Measurements from ENCODE around the gene GDPD2. TPM values are rescaled to one million over a fixed set of nuclear protein-coding genes. Genes with fewer than 3 reads are reported as not detected.

The GDPD2 gene
- total RNA-seq, 1 donor from 2014 or later, result not detected

- DNase-seq (ENCODE audit: low read depth), result no peak
- H3K36me3 ChIP-seq (ENCODE audit: control insufficient read depth, insufficient read depth, low read length), result no peaks in the 10 kb centered on the region
- H3K4me3 ChIP-seq (ENCODE audit: low read depth, low read length), result no peak overlapping the region
- no peaks in the 10 kb centered on the region for H3K27me3 ChIP-seq (ENCODE audit: control insufficient read depth, insufficient read depth, low read length)
- TF ChIP-seq, protein P1, sequence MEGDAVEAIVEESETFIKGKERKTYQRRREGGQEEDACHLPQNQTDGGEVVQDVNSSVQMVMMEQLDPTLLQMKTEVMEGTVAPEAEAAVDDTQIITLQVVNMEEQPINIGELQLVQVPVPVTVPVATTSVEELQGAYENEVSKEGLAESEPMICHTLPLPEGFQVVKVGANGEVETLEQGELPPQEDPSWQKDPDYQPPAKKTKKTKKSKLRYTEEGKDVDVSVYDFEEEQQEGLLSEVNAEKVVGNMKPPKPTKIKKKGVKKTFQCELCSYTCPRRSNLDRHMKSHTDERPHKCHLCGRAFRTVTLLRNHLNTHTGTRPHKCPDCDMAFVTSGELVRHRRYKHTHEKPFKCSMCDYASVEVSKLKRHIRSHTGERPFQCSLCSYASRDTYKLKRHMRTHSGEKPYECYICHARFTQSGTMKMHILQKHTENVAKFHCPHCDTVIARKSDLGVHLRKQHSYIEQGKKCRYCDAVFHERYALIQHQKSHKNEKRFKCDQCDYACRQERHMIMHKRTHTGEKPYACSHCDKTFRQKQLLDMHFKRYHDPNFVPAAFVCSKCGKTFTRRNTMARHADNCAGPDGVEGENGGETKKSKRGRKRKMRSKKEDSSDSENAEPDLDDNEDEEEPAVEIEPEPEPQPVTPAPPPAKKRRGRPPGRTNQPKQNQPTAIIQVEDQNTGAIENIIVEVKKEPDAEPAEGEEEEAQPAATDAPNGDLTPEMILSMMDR (IDR thresholded peaks at IDR 0.05; ENCODE audit: insufficient read depth, low read length, poor library complexity, severe bottlenecking), result no peak
These were observed 3.5 kb downstream of the GDPD2 start for GRCh38 chrX:70426286-70427278.

DNA sequence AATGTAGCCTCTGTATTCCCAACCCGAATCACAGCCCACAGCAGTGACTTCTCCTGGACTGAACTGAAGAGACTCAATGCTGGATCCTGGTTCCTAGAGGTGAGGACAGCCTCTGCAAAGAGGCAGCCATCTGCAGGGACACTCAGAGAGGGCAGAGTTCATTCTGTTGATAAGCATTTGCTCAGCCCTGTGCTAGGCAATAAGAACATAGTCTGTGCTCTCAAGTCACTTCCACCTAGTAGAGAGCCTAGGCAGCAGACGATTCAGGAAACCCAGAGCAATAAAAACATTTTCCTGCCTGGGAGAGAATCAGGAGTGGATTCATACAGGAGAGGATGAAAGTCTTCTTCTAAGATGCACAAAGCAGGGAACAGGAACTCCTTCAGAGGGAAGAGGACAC is 4.3 kb downstream of the GDPD2 start:
- H3K27me3 ChIP-seq (ENCODE audit: control insufficient read depth, insufficient read depth, low read length), result no peaks in the 10 kb centered on the region
- no peak overlapping the region for H3K4me3 ChIP-seq (ENCODE audit: low read depth, low read length)
- no peaks in the 10 kb centered on the region for H3K36me3 ChIP-seq (ENCODE audit: control insufficient read depth, insufficient read depth, low read length)
- TF ChIP-seq, protein P1 (IDR thresholded peaks at IDR 0.05; ENCODE audit: insufficient read depth, low read length, poor library complexity, severe bottlenecking), result no peak
- no peak for DNase-seq (ENCODE audit: low read depth)

DNA sequence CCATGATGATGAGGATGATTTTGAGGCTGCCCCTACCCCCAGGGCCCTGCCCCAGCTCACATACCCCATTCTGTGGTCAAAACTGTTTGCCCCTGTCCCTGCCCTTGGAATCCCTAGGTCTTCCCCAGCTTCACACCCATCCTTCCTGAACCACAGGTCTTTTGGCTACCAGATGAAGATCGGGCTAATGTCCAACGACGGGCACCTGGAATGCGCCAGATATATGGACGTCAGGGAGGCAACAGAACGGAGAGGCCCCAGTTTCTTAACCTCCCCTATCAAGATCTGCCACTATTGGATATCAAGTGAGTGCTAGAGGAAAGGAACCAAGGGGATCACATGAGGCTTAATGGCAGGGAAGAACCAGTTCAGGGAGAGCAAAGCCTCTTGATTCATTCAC is 6.6 kb downstream of the GDPD2 start:
- Histone ChIP-seq H3K4me3 (ENCODE audit: low read depth, low read length) (no peak overlapping the region), H3K36me3 (ENCODE audit: control insufficient read depth, insufficient read depth, low read length) (no peaks in the 10 kb centered on the region), H3K27me3 (ENCODE audit: control insufficient read depth, insufficient read depth, low read length) (no peaks in the 10 kb centered on the region)
- no peak for DNase-seq (ENCODE audit: low read depth)
- TF ChIP-seq, protein P1 (IDR thresholded peaks at IDR 0.05; ENCODE audit: insufficient read depth, low read length, poor library complexity, severe bottlenecking), result no peak

DNA sequence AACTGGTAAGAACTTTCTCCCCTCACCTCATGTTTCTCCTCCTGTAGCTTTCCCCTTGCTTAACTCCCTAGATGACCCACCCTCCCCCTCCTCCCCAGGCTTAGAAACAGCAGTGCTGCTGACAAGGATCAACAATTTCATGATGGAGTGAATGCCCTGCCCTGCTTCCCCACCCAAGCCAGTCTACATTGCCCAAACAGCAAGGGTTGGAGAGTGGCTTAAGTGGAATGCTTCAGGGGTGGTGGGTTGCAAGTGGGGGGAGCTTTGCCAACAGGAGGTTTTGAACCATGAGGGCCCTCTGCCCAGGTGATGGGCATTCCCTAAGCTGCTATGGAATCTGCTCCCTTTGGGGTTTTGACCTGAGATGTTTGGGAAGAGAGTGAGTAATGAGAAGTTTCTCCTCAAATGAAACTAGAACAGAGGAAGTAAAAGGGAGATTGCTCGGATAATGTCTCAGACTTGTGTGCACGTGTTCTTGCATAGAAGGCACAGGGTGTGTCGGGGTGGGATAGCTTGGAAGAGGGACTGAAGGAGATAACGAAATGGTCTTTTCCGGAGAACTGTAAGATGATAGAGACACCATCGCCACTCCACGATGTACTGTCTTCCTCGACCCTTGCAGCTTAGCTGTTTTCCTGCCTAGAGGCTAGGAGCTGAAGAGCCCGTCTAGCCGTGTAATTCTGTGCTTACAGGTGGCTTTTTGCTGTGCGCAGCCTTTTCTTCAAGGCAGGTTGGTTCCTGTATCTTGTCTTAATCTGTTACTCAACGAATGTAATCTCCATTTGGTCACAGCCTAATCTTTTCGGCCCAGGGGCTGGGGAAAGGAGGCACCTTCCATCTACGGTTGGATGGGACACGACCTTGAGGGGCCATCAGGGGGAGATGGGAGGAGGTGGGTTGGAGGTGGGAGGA is 10.1 kb downstream of the GDPD2 start:
- DNase-seq (ENCODE audit: low read depth), result no peak

DNA sequence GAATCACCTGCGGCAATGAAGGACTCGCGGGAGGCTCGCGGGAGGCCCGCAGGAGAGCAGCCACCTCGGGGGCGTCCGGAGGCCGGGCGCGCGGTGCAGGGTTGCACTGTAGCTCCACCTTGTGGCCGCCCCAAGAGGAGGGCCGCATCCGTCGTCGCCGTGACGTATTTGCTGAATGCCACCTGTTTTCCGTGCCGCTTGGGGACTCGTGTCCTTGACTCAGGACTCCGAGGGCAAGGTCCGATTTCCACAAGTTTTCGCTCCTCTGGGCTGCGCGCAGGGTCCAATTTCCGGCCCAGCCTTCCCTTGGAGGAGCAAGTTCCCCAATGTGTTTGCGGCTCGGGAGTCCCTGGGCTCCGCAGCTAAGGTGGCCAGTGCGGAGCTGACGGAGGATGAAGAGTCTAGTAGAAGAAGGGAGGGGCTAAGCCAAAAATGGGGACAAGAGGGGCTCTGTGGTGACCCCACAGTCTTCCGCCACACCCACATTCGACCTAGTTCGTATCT is 10.8 kb downstream of the GDPD2 start:
- Histone ChIP-seq H3K36me3 (ENCODE audit: control insufficient read depth, insufficient read depth, low read length) (no peaks in the 10 kb centered on the region), H3K27me3 (ENCODE audit: control insufficient read depth, insufficient read depth, low read length) (no peaks in the 10 kb centered on the region), H3K4me3 (ENCODE audit: low read depth, low read length) (peak overlapping the region; percentile 55)
- TF ChIP-seq, protein P1 (IDR thresholded peaks at IDR 0.05; ENCODE audit: insufficient read depth, low read length, poor library complexity, severe bottlenecking), result peak; percentile 68
- DNase-seq (ENCODE audit: low read depth), result no peak

More for the DNA sequence above, 10.1 kb downstream of the GDPD2 start:
- Histone ChIP-seq H3K4me3 (ENCODE audit: low read depth, low read length) (peak overlapping the region; percentile 55), H3K36me3 (ENCODE audit: control insufficient read depth, insufficient read depth, low read length) (no peaks in the 10 kb centered on the region), H3K27me3 (ENCODE audit: control insufficient read depth, insufficient read depth, low read length) (no peaks in the 10 kb centered on the region)
- TF ChIP-seq, protein P1 (IDR thresholded peaks at IDR 0.05; ENCODE audit: insufficient read depth, low read length, poor library complexity, severe bottlenecking), result no peak
